Measurements from ENCODE around the gene ADAMTS16. TPM values are rescaled to one million over a fixed set of nuclear protein-coding genes. Genes with fewer than 3 reads are reported as not detected.

ADAMTS16 gene
- total and polyA plus RNA-seq, 9 of the 15 experiments (the other 6 are each of a cell fraction or from before 2014, with no cell fraction given): not detected

DNA sequence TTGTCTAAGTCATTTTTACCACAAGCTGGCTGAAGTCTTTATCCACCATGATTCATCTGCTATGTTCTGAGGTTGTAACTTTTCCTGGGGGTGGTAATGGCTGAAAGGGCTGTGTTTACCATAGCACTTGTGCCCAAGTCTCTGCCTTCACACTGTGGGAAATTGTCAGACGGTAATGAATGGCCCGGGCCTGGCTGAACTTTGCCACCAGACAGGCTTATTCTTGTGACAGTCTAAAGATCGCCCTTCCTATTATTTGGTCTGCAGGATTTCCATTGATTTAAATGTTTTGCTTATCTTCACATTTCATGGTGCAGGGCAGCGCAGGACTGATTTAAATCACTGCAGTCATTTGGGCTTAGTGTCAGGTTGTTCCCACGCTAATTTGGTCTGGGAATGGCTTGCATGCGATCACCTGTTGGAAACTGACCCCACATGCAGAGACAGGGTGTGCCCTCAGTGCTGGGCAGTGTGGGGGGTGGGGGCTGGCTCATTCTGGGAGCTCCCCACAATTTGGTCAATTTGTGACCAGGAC, 173.0 kb downstream of the ADAMTS16 start (continued):
- TF ChIP-seq ZBTB40 (IDR thresholded peaks at IDR 0.05) (no peak), ZBTB40 (CRISPR knock-in tag; IDR thresholded peaks at IDR 0.05) (no peak)
